Thyroid gland (tissue), 4 donors: Measurements from ENCODE around the gene ACAP1. TPM values are rescaled to one million over a fixed set of nuclear protein-coding genes. Genes with fewer than 3 reads are reported as not detected.
A peak's percentile ranks its signal among the peaks of the same experiment; 100 is the strongest.

ENCODE experiments used
- DNase-seq, 2 donors: peaks; one replicate each; pipeline ENCODE4 v3.0.0-alpha.2; 2019
- H3K27ac ChIP-seq, 3 donors: fragments of 200-600 bp; sonication (generic); 1 replicate in 2 of 3; 2 replicates in 1 of 3; pipeline ENCODE4 v1.5.1; 2016 to 2019; ENCODE audit warnings: mild to moderate bottlenecking in 1 of 3, moderate library complexity in 1 of 3
- H3K27me3 ChIP-seq: fragments of 200-600 bp; sonication (generic); one replicate; pipeline ENCODE4 v1.5.1; 2019
- H3K36me3 ChIP-seq, 2 donors: fragments of 200-600 bp; sonication (generic); one replicate each; pipeline ENCODE4 v1.5.1; 2016 to 2019
- H3K4me1 ChIP-seq, 2 donors: fragments of 200-600 bp; sonication (generic); one replicate each; pipeline ENCODE4 v1.5.1; 2017 to 2019
- H3K4me3 ChIP-seq, 3 donors: fragments of 200-600 bp; sonication (generic); replicated peaks in 1 of 3; 1 replicate in 2 of 3; 2 replicates in 1 of 3; pipeline ENCODE4 v1.5.1; 2016; ENCODE audit warnings: mild to moderate bottlenecking in 1 of 3
- H3K9me3 ChIP-seq: fragments of 200-600 bp; sonication (generic); one replicate; pipeline ENCODE4 v1.5.1; 2017
- POLR2A ChIP-seq, 2 donors: fragments of 450-650 bp; IDR thresholded peaks; one replicate each; pipeline ENCODE4 v1.6.1; 2017; ENCODE audit warnings: antibody characterized with exemption in 2 of 2, mild to moderate bottlenecking in 2 of 2, moderate library complexity in 1 of 2
- WGBS, 2 donors: methylation state at CpG; one replicate each; pipeline ENCODE4 v1.1.5; 2017; 5-methylcytosine and 5-hydroxymethylcytosine counted together
- intact Hi-C: fragments of 100-400 bp; cut with DNase I; formaldehyde crosslinking; loops from one replicate; pipeline ENCODE4 v1.15.1; 2023
- total RNA-seq, 4 donors: library from RNA; depleted of rRNA; stranded (reverse); fragments of >200 nt; gene quantifications; one replicate each; pipeline ENCODE4 v1.2.3, GENCODE V29; 2016
- TF ChIP-seq, protein P1 (sequence below), 6 experiments: fragments of 200-600 bp in 3 of 6; fragments of 450-650 bp in 3 of 6; sonication (generic) in 3 of 6; IDR thresholded peaks; one replicate each; pipeline ENCODE4 v1.5.1; 2016 to 2019; ENCODE audit warnings: antibody characterized with exemption in 6 of 6, mild to moderate bottlenecking in 2 of 6, inconsistent platforms in 1 of 6, moderate library complexity in 1 of 6

ACAP1 gene
- total RNA-seq, 4 donors from 2014 or later: 0.89 to 7.1 (median 3.8) TPM

DNA sequence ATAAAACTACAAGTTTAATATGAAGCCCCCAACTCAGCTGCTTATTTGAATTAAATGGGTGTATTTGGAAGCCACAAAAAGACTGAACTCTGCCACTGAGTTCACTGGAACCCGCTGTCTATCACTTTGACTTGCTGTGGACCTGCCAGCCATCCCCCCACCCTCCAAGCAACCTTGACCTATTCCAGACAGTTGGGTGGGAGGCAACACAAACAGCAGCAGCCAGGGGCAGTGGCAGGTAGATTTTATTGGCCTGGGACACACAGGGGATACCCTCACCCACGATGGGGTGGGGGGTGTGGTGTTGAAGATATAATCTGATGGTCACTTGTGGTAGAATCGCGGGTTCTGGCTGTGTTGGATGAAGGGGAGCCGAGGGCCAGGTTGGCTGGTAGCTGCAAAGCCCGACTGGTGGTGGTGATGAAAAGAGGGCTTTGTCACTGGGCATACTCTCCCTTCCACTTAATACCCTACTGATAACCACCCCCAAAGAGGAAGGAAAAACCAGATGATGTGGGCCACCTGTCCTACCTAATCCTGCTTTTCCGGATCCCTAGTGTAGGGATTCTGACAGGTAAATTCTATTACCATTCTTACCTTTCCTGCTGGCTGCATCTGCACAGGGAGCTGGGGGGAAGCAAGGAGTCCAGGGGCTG, 23.8 kb upstream of the ACAP1 start:
- Histone ChIP-seq H3K27ac (no peak overlapping the region), H3K9me3 (no peaks in the 10 kb centered on the region), H3K27me3 (no peaks in the 10 kb centered on the region), H3K4me3 (no peak overlapping the region), H3K36me3 (peaks cover 43 to 48% of the 10 kb centered on the region in 2 donors), H3K4me1 (peaks cover 28 to 39% of the 10 kb centered on the region in 2 donors)
- DNase-seq: no peak
- WGBS, 2 donors: 88 to 89% methylated on average over 7 of the region's 7 CpGs
- no peak for TF ChIP-seq POLR2A (IDR thresholded peaks at IDR 0.05)
- TF ChIP-seq, protein P1, sequence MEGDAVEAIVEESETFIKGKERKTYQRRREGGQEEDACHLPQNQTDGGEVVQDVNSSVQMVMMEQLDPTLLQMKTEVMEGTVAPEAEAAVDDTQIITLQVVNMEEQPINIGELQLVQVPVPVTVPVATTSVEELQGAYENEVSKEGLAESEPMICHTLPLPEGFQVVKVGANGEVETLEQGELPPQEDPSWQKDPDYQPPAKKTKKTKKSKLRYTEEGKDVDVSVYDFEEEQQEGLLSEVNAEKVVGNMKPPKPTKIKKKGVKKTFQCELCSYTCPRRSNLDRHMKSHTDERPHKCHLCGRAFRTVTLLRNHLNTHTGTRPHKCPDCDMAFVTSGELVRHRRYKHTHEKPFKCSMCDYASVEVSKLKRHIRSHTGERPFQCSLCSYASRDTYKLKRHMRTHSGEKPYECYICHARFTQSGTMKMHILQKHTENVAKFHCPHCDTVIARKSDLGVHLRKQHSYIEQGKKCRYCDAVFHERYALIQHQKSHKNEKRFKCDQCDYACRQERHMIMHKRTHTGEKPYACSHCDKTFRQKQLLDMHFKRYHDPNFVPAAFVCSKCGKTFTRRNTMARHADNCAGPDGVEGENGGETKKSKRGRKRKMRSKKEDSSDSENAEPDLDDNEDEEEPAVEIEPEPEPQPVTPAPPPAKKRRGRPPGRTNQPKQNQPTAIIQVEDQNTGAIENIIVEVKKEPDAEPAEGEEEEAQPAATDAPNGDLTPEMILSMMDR (IDR thresholded peaks at IDR 0.05): no peak
- intact Hi-C loops: no loop called here

DNA sequence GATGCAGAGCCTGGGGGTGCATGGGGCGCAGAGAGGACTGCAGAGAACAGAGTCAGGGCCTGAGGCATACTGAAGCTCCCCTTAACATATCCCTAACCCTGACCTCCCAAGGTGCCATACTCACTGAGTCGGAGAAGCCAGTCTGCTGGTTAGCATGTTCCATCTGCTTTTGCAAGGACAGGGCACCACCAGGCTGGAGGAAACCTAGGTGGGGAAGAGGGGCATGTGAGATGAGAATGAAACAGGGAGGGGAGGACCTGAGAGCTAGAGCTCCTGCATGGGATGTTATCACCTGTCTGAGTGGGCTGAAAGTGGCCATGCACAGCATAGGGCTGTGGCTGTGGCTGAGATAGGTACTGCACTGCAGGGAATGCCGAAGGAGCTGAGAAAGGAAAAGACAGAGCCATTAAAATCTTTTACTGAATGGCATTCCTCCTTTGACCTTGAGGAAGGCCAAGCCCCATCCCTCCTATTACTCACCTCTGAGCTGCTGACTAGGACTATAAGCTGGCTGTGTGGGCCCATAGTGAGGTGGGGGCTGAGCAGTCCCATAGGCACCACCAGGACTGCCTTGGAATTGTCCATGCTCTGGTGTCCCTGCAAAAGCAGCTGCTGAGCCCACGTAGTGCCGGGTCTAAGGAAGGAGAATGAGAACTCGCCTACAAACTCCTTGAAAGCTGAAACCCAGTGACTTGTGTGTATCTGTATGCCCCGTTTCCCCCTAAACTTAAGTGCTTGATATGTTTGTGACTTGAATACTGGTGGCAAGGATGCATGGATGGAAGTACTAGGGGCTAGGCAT, 23.0 kb upstream of the ACAP1 start:
- H3K27ac ChIP-seq: no peak overlapping the region
- no peak overlapping the region for H3K4me3 ChIP-seq
- no peak for DNase-seq
- H3K36me3 ChIP-seq: peaks cover 49 to 55% of the 10 kb centered on the region in 2 donors
- 80 to 90% methylated on average over 6 to 7 of the region's 7 CpGs for WGBS, 2 donors
- intact Hi-C loops: no loop called here
- no peaks in the 10 kb centered on the region for H3K9me3 ChIP-seq
- H3K27me3 ChIP-seq: no peaks in the 10 kb centered on the region
- H3K4me1 ChIP-seq: peaks cover 28 to 39% of the 10 kb centered on the region in 2 donors
- no peak for TF ChIP-seq POLR2A (IDR thresholded peaks at IDR 0.05)
- TF ChIP-seq, protein P1 (IDR thresholded peaks at IDR 0.05): no peak

DNA sequence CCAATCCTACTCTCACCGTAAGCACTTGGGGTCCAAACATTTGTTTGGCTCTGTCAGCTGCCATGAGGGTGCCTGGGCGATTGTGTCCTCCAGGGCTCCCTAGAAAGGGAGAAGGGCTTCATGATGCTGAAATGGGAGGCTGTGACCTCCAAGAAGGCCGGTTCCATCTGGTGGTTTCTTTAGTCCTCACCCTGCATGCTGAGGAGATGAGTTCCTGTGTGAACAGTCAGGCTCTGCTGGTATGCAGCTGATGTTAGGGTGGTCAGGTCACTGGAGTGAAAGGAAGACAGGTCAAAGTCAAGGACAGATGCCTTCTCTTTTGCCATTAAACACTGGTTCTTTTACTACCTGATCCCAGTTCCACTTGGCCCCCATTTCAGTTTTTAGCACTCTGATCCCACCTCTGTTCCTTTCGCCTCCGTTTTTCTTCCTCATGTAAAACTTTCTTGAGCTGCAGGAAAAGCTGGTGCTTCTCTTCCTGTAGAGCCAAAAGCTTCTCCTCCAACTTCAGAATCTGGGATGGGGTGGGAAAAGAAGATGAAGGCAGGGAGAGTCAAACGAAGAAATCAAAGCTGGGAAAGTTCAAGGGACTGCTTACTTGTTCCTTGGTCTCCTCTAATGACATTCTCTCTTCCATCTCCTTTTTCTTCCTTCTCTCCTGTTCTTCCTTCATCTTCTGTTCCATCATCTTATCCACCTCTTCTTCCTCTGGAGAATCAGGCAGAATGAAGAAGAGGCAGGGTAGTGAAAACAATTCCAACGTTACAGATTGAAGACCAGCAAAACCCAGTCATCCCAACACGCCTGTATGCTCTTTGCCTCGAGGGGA, 22.2 kb upstream of the ACAP1 start:
- no peak for DNase-seq
- Histone ChIP-seq H3K4me1 (peaks cover 22 to 37% of the 10 kb centered on the region in 2 donors), H3K27me3 (no peaks in the 10 kb centered on the region), H3K9me3 (no peaks in the 10 kb centered on the region), H3K4me3 (peak overlapping the region; percentile 51 to 95 (median 68)), H3K36me3 (peaks cover 56 to 63% of the 10 kb centered on the region in 2 donors), H3K27ac (peak overlapping the region in 1 of 3 donors; percentile 83)
- TF ChIP-seq, protein P1 (IDR thresholded peaks at IDR 0.05): no peak
- no peak for TF ChIP-seq POLR2A (IDR thresholded peaks at IDR 0.05)
- 46 to 48% methylated on average over 9 of the region's 9 CpGs for WGBS, 2 donors
- intact Hi-C loops: no loop called here

DNA sequence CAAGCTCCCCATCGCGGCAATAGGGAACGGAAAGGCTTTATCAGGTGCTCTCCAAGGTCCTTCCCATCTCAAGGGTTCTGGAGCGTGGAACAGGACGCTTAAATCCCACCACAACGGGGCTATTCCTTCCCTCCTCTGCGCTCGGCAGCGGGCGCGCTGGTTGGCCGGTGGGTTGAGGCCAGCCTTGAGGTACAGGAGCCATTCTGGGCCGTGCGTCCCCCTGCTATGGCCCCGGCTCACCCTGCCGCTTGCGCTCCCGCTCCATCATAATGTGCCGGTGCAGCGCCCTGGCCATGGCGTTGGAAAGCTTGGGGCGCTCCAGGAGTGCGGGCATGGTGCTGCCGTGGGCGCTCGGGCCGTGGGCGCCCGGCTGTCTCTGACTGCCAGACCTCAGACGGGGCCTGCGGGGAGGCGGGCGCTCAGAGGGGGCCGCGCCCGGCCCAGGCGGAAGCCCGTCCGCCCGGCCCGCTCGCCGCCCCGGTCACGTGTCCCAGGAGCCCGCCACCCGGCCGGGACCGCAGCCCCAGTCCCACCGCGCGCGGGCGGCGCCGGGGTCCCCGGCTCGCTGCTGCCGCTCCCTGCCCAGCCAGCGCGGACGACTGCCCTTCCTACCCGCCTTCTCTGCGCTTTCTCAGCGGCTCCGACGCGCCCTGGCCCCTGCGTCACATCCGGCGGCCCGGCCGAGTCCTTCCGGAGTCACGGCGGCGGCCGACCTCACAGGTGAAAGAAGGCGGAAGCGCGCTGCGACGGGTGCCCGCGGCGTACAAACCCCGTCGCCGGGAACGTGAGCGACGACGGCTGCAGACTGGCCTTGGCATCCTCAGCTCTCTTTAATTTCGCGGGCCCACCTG, 21.4 kb upstream of the ACAP1 start, which contains the start of gene GPS2:
GPS2 (minus strand) TSS at position 642 of the 851 bp plus-strand sequence; CDS start at position 334, 308 bp downstream.
- Histone ChIP-seq H3K36me3 (peaks cover 52 to 59% of the 10 kb centered on the region in 2 donors), H3K9me3 (no peaks in the 10 kb centered on the region), H3K27ac (peak within 1 kb of the TSS; percentile 83 to 96 (median 83)), H3K4me1 (peaks cover 15 to 28% of the 10 kb centered on the region in 2 donors), H3K4me3 (peak within 1 kb of the TSS; percentile 51 to 95 (median 68)), H3K27me3 (no peaks in the 10 kb centered on the region)
- intact Hi-C loops: no loop called here
- WGBS, 2 donors: 0 to 1% methylated on average over 18 to 42 of the region's 95 CpGs
- peak in 1 of 2 donors; percentile 87 for TF ChIP-seq POLR2A (IDR thresholded peaks at IDR 0.05)
- TF ChIP-seq, protein P1 (IDR thresholded peaks at IDR 0.05): peak in 1 of 6 experiments; percentile 6
- peak; percentile 92 to 94 for DNase-seq
